ENCODE results near the gene DHX58.

DNA sequence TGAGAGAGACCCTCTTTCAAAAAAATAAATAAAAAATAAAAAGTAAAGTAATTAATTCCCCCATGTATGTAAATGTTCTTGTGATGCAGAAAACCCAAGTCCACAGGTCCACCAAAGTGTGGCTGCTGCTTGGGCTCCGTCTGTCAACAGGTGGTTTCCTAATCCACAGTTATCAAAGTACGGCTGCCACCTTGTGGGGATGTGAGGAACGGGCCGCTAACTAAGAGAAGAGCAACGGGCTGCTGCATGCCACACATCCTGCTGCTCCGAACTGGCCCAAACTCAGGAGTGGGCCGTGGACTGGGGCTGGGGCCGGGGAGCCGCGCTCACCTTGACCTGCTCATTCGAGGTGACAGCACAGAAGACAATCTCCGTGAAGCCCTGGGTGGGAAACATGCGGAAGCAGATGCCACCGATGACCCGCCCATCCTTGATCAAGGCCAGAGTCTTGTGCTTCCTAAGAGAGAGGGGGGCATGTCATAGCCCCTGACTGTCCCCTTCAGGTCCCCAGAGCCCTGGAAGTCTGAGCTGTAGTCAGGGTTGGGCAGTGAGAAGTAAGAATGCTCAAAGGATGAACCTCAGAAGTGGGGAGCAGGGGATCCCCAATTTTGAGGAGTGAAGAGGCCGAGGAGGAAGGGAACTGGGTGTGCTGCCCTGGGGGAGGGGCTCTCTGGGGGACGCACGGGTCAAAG lies 4.3 kb upstream of the DHX58 start:
- TF ChIP-seq, protein P1, sequence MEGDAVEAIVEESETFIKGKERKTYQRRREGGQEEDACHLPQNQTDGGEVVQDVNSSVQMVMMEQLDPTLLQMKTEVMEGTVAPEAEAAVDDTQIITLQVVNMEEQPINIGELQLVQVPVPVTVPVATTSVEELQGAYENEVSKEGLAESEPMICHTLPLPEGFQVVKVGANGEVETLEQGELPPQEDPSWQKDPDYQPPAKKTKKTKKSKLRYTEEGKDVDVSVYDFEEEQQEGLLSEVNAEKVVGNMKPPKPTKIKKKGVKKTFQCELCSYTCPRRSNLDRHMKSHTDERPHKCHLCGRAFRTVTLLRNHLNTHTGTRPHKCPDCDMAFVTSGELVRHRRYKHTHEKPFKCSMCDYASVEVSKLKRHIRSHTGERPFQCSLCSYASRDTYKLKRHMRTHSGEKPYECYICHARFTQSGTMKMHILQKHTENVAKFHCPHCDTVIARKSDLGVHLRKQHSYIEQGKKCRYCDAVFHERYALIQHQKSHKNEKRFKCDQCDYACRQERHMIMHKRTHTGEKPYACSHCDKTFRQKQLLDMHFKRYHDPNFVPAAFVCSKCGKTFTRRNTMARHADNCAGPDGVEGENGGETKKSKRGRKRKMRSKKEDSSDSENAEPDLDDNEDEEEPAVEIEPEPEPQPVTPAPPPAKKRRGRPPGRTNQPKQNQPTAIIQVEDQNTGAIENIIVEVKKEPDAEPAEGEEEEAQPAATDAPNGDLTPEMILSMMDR (IDR thresholded peaks at IDR 0.05) = peak; percentile 74 to 85 (median 82)
- TF ChIP-seq POLR2A (IDR thresholded peaks at IDR 0.05) = no peak
